Stimulated activated CD4-positive, alpha-beta T cell treated with anti-CD3 and anti-CD28 coated beads, Interleukin-1b, Interleukin-23, amount 100 ng/mL, for 48 hours (primary cell): Measurements from ENCODE around the gene ZNF615.
"Not testable (repeated sequence)": the region's sequence is repeated elsewhere in the genome, so short reads cannot be mapped to it uniquely, and the experiment has no call there.

Experiments used
- DNase-seq: peaks from one replicate; pipeline ENCODE4 v3.0.0-alpha.2; 2020

The ZNF615 gene

DNA sequence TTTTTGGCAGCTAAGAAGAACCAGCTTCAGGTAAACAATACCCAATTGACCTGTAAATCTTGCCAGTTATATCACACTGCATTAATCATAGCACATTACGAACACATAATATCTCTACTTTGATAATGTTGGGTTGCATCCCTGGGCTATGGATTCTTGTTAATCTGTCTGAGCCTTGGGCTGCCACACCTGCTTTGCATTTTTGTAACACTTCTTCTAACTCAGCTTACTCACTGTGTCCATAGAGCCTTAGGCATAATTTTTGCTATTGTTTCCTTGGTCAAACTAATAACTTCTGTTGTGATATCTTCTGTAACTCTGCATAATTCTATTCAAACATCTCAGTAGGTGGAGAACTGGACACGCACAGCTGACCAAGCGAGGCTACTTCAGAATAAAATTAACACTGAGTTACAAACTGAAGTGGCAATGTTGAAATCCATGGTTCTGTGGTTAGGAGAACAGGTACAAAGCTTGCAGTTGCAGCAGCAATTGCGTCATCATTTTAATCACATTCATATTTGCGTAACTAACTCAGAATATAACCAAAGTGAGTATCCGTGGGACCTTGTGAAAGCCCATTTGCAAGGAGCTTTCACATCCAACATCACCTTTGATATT is 27.8 kb downstream of the ZNF615 start:
- no peak for DNase-seq

DNA sequence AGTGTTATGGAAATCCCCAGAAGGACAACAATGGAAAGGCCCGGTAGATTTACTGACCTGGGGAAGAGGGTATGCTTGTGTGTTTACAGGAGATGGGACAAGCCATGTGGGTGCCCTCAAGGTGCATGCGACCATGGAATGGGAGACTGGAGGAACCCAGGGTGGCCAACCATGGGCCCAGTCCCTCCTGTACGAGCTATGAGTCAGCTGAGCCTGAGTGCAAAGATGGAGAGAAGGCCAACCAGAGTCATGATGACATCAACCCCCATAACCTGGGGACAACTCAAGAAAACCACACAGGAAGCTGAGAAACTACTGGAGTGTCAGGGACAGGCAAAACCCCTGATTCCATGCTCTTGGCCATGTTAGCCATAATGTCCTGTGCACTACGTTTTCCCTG is 29.1 kb downstream of the ZNF615 start:
- DNase-seq, result no peak

DNA sequence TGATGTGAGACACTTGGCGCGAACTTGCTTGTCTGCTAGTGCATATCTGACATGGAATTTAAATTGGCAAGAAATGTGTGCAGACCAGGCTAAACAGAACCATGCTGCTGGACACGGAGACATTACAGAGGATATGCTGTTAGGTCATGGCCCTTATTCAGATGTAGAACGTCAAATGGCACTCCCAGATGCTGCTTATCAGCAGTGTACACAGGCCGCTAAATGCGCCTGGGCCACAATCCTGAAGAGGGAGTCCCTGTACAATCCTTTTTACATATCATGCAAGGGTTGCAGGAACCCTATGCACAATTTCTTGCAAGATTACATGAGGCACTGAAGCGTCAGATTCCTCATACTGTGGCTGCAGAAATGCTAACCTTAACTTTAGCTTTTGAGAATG is 30.7 kb downstream of the ZNF615 start:
- DNase-seq, result no peak

DNA sequence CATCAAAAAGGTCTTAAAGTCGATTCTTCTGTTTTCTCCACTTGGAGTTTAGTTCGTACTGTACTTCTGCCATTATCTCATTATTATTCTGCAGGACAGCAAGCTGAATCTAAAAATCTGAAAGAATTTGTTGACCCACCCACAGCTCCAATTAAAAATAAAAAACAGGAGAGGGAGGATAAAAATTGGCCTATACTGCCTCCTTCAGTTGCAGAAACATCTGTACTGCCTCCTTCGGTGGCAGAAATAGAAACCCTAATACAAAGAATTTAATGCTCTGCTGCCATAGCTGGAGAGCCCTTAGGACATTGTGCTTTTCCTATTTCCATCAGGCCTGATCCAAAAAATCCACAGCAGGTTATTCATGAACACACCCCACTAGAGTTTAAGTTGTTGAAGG is 31.2 kb downstream of the ZNF615 start:
- DNase-seq, result no peak

DNA sequence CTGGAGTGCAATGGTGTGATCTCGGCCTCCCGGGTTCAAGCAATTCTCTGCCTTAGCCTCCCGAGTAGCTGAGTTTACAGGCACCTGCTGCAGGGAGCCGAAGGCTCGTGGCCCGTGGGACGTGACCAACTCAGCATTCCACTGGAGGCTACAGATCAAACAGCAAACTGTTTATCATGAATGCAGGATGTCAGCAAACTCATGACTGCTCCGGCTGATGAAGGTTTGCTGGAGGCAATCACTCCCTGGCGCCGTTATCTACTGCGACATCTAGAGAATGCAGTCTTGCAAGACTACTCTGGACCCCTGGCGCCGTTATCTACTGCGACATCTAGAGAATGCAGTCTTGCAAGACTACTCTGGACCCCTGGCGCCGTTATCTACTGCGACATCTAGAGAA is 32.2 kb downstream of the ZNF615 start:
- not testable (repeated sequence) for DNase-seq

DNA sequence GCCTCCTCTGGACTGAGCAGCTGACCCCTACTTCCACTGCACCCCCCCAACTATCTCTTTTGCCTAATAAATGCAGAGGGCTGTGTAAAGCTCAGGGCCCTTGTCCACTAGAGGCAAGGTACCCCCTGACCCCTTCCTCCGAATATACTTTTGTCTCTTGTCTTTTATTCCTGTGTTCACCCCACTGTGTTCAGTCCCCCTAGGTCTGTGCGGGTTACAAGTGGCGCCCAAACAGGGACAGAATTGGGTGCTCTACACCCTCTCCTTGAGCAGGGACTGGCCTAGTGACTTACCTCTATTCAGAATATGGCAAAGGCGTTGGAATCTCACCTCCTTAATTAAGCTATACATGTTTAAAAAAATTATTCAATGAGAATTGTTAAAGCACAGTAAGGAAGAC is 36.4 kb downstream of the ZNF615 start:
- no peak for DNase-seq

DNA sequence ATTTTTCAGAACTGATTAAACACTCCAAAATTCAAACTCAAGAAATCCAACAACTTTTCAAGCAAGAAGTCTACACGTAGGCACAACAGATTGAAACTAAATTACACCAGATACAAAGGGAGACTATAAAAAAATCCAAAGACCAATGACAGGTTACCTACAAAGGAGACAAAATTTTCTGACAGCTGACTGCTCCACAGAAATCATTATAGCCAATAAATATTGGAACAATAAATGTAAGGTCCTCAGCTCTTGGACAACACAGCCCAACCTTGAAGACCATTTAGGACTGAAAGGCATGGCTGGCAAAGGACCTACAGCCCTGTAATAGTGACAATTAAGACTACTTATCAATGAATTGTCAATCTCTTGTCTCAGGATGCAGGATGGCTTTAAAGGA is 37.3 kb downstream of the ZNF615 start:
- DNase-seq, result no peak

DNA sequence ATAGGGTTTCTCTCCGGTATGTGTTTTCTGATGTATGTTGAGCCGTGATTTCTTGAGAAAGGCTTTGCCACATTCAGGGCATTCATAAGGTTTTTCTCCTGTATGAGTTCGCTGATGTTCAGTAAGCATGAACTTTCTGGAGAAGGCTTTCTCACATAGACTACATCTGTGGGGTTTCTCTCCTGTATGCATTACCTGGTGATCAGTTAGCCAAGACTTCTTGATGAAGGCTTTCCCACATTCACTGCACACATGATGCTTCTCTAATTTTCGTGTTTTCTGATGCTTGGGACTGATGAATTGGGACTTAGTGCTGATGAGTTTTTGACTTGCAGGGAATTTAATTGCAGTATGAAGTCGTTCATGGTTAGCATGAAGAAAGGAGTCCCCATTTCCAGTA is 42.4 kb downstream of the ZNF615 start:
- no peak for DNase-seq

DNA sequence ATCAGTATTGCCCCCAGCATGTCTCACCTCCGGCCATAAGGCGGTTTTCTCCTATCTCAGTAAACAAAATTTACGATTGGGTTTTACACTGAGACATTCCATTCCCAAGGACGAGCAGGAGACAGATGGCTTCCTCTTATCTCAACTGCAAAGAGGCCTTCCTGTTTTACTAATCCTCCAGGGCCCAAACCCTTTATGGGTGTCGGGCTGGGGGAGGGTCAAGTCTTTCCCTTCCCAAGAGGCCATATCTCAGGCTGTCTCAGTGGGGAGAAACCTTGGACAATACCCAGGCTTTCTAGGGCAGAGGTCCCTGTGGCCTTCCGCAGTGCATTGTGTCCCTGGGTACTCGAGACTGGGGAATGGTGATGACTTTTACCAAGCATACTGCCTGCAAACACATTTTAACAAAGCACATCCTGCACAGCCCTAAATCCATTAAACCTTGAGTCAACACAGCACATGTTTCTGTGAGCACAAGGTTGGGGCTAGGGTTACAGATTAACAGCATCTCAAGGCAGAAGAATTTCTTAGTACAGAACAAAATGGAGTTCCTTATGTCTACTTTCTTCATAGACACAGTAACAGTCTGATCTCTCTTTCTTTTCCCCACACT is 47.3 kb downstream of the ZNF615 start:
- DNase-seq, result not testable (repeated sequence)

DNA sequence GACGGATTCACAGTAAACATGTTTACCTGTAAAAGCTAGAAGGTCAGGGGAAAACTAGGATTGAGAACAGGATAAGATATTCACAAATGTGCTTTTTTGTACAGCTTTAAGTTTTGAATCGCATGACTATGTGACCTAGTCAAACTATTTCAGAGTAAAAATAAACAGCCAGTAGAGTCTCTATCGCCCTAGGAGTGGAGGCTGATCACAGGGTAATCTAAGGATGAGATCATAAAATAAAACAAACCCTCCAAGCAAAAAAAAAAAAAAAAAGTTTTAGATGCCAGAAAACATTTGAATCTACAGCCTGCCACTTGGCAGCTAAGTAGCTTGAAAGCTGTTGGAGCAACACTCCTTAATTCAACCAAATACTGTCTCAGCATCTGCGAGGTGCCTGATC is 48.2 kb downstream of the ZNF615 start:
- no peak for DNase-seq

DNA sequence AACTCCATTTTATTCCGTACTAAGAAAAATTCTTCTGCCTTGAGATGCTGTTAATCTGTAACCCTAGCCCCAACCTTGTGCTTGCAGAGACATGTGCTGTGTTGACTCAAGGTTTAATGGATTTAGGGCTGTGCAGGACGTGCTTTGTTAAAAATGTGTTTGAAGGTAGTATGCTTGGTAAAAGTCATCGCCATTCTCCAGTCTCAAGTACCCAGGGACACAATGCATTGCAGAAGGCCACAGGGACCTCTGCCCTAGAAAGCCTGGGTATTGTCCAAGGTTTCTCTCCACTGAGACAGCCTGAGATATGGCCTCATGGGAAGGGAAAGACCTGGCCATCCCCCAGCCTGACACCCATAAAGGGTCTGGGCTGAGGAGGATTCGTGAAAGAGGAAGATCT is 50.2 kb downstream of the ZNF615 start:
- DNase-seq, result not testable (repeated sequence)

DNA sequence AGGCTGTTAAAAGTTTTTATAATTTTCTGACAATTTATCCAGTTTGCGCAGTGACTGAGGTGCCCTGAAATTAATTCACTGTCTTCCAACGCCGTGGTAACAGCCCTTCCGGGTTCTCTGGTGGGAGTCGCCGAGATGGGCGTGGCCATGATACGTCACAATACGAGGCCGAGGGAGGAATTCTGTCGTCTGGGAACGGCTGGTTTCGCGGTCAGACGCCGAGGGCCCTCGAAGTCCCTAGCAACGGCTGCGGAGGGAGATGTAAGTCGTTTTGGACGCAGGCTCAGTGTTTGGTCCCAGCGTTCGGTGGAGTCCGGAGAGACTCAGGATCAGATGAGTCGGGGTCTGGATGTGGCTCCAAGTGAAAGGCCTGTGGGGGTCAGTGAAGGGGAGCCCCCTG is 59.0 kb downstream of the ZNF615 start:
- DNase-seq, result no peak

DNA sequence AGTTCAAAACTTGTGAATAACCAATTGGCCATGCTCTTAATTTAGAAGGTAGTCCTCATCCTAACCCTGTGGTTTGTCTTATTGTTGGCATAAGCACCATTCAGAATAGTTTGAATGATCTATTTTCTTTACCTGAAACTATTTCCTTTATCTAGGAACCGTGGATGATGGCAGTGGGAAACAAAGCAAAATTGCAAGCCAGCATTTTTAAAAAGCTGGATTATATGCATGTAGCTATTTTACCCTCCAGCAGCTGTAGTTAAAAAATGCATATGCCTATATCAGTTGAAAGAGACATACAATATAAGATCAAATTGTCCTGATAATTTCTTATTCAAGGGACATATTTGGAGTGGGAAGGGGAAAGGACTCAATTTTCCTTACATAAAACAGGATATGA is 61.4 kb downstream of the ZNF615 start:
- no peak for DNase-seq

DNA sequence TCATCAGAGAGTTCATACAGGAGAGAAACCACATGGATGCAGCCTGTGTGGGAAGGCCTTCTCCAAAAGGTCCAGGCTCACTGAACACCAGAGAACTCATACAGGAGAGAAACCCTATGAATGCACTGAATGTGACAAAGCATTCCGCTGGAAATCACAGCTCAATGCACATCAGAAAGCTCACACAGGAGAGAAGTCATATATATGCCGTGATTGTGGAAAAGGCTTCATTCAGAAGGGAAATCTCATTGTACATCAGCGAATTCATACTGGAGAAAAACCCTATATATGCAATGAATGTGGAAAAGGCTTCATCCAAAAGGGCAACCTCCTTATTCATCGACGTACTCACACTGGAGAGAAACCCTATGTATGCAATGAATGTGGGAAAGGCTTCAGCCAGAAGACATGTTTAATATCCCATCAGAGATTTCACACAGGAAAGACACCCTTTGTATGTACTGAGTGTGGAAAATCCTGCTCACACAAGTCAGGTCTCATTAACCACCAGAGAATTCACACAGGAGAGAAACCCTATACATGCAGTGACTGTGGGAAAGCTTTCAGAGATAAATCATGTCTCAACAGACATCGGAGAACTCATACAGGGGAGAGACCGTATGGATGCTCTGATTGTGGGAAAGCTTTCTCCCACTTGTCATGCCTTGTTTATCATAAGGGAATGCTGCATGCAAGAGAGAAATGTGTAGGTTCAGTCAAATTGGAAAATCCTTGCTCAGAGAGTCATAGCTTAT is 63.0 kb downstream of the ZNF615 start:
- DNase-seq, result no peak
